H1 (cell line): ENCODE results near the gene TRMT44. TPM values are rescaled to one million over a fixed set of nuclear protein-coding genes. Genes with fewer than 3 reads are reported as not detected.

Experiments
- EGR1 ChIP-seq: IDR thresholded peaks from 2 replicates; pipeline ENCODE4 v1.6.1; 2011; ENCODE audit warnings: low read depth, low read length, borderline replicate concordance
- EZH2 ChIP-seq: fragments of 200-600 bp; sonication (generic); IDR thresholded peaks from 2 replicates; pipeline ENCODE4 v1.7.1; 2012; ENCODE audit warnings: low read depth, mild to moderate bottlenecking, moderate library complexity, low read length, inconsistent platforms; ENCODE audit not compliant: severe bottlenecking
- JUND ChIP-seq: IDR thresholded peaks from 2 replicates; pipeline ENCODE4 v1.6.1; 2011; ENCODE audit warnings: mild to moderate bottlenecking, improper control_type of control experiment, low read length
- KDM5A ChIP-seq: fragments of 200-600 bp; IDR thresholded peaks from 2 replicates; pipeline ENCODE4 v1.7.1; 2012; ENCODE audit warnings: mild to moderate bottlenecking, low read length, inconsistent platforms, mixed read lengths
- NANOG ChIP-seq: IDR thresholded peaks from 2 replicates; pipeline ENCODE4 v1.6.1; 2011; ENCODE audit warnings: low read length, low read depth, mild to moderate bottlenecking, inconsistent platforms; ENCODE audit not compliant: insufficient read depth, poor library complexity, severe bottlenecking
- RBBP5 ChIP-seq: IDR thresholded peaks from 2 replicates; pipeline ENCODE4 v1.7.1; 2012; ENCODE audit warnings: low read depth, mild to moderate bottlenecking, inconsistent platforms, low read length, moderate library complexity, borderline replicate concordance
- SIRT6 ChIP-seq: IDR thresholded peaks from one replicate; pipeline ENCODE4 v1.7.1; 2012; ENCODE audit warnings: low read length, inconsistent platforms
- polyA plus RNA-seq, 7 experiments: library from polyadenylated mRNA; depleted of rRNA in 3 of 7; stranded (reverse) in 5 of 7; unstranded in 2 of 7; fragments of >200 nt in 5 of 7; fragments of 200-250 nt in 2 of 7; gene quantifications; 1 replicate in 5 of 7; 2 replicates in 1 of 7; 4 replicates in 1 of 7; pipeline versions ENCODE4 v1.2.1 to v1.2.3, GENCODE V29; 2011 to 2013; ENCODE audit warnings: missing spikeins in 2 of 7, mixed read lengths in 2 of 7
- total RNA-seq: library from RNA; stranded (reverse); fragmentation: NEBNext Ultra II Directional; extraction: Animal tissue kit (Norgen Biotek cat#: 25700); gene quantifications from 2 replicates; pipeline ENCODE4 v1.2.1, GENCODE V29; 2021
- TF ChIP-seq, protein P1 (sequence below): fragments of 300-600 bp; sonication (generic); IDR thresholded peaks from 2 replicates; pipeline ENCODE4 v1.7.1; 2012; ENCODE audit warnings: low read length, moderate library complexity, mild to moderate bottlenecking, inconsistent platforms; ENCODE audit not compliant: insufficient replicate concordance
- TF ChIP-seq, protein P2 (sequence below): IDR thresholded peaks from 2 replicates; pipeline ENCODE4 v1.6.1; 2012; ENCODE audit warnings: low read length, inconsistent platforms

The TRMT44 gene
- total and polyA plus RNA-seq, 2 of the 8 experiments (the other 6 are each of a cell fraction or from before 2014, with no cell fraction given), result 8.6 to 23.9 TPM

DNA sequence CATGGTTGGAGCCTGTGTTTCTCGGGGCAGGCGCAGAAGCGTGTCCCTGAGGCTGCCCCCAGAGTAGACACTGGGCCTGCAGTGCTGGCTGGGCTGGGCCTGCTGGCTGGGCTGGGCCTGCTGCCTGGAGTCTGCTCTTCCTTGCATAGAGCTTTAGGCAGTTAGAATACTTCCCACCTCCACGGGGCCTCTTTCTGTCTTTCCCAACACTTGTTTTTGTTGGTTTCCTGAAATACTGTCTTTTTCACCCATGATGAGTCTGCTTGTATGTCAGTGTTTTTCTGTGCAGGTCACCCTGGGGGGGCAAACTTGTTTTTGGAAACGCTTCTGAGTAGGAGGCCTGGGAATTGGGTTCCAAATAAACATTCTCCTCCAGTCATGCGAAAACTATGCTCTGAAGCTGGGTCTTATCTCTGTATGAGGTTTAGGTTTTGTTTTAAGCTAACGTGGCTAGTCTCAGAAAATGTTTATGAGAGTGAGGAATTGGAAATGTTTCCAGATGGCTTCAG, 32.2 kb downstream of the TRMT44 start (continued):
- TF ChIP-seq, protein P1, sequence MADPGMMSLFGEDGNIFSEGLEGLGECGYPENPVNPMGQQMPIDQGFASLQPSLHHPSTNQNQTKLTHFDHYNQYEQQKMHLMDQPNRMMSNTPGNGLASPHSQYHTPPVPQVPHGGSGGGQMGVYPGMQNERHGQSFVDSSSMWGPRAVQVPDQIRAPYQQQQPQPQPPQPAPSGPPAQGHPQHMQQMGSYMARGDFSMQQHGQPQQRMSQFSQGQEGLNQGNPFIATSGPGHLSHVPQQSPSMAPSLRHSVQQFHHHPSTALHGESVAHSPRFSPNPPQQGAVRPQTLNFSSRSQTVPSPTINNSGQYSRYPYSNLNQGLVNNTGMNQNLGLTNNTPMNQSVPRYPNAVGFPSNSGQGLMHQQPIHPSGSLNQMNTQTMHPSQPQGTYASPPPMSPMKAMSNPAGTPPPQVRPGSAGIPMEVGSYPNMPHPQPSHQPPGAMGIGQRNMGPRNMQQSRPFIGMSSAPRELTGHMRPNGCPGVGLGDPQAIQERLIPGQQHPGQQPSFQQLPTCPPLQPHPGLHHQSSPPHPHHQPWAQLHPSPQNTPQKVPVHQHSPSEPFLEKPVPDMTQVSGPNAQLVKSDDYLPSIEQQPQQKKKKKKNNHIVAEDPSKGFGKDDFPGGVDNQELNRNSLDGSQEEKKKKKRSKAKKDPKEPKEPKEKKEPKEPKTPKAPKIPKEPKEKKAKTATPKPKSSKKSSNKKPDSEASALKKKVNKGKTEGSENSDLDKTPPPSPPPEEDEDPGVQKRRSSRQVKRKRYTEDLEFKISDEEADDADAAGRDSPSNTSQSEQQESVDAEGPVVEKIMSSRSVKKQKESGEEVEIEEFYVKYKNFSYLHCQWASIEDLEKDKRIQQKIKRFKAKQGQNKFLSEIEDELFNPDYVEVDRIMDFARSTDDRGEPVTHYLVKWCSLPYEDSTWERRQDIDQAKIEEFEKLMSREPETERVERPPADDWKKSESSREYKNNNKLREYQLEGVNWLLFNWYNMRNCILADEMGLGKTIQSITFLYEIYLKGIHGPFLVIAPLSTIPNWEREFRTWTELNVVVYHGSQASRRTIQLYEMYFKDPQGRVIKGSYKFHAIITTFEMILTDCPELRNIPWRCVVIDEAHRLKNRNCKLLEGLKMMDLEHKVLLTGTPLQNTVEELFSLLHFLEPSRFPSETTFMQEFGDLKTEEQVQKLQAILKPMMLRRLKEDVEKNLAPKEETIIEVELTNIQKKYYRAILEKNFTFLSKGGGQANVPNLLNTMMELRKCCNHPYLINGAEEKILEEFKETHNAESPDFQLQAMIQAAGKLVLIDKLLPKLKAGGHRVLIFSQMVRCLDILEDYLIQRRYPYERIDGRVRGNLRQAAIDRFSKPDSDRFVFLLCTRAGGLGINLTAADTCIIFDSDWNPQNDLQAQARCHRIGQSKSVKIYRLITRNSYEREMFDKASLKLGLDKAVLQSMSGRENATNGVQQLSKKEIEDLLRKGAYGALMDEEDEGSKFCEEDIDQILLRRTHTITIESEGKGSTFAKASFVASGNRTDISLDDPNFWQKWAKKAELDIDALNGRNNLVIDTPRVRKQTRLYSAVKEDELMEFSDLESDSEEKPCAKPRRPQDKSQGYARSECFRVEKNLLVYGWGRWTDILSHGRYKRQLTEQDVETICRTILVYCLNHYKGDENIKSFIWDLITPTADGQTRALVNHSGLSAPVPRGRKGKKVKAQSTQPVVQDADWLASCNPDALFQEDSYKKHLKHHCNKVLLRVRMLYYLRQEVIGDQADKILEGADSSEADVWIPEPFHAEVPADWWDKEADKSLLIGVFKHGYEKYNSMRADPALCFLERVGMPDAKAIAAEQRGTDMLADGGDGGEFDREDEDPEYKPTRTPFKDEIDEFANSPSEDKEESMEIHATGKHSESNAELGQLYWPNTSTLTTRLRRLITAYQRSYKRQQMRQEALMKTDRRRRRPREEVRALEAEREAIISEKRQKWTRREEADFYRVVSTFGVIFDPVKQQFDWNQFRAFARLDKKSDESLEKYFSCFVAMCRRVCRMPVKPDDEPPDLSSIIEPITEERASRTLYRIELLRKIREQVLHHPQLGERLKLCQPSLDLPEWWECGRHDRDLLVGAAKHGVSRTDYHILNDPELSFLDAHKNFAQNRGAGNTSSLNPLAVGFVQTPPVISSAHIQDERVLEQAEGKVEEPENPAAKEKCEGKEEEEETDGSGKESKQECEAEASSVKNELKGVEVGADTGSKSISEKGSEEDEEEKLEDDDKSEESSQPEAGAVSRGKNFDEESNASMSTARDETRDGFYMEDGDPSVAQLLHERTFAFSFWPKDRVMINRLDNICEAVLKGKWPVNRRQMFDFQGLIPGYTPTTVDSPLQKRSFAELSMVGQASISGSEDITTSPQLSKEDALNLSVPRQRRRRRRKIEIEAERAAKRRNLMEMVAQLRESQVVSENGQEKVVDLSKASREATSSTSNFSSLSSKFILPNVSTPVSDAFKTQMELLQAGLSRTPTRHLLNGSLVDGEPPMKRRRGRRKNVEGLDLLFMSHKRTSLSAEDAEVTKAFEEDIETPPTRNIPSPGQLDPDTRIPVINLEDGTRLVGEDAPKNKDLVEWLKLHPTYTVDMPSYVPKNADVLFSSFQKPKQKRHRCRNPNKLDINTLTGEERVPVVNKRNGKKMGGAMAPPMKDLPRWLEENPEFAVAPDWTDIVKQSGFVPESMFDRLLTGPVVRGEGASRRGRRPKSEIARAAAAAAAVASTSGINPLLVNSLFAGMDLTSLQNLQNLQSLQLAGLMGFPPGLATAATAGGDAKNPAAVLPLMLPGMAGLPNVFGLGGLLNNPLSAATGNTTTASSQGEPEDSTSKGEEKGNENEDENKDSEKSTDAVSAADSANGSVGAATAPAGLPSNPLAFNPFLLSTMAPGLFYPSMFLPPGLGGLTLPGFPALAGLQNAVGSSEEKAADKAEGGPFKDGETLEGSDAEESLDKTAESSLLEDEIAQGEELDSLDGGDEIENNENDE, result no peak
- TF ChIP-seq EGR1 (no peak), KDM5A (no peak), EZH2 (no peak), SIRT6 (no peak), RBBP5 (no peak), JUND (no peak), NANOG (no peak)
- TF ChIP-seq, protein P2, sequence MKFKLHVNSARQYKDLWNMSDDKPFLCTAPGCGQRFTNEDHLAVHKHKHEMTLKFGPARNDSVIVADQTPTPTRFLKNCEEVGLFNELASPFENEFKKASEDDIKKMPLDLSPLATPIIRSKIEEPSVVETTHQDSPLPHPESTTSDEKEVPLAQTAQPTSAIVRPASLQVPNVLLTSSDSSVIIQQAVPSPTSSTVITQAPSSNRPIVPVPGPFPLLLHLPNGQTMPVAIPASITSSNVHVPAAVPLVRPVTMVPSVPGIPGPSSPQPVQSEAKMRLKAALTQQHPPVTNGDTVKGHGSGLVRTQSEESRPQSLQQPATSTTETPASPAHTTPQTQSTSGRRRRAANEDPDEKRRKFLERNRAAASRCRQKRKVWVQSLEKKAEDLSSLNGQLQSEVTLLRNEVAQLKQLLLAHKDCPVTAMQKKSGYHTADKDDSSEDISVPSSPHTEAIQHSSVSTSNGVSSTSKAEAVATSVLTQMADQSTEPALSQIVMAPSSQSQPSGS, result no peak
